HG02943 (cell line): ENCODE data around the gene UHRF1.

Source experiments
- ATAC-seq: cut with Tn5 transposase; IDR thresholded peaks from one replicate; pipeline ENCODE4 v1.9.1; 2021; ENCODE audit warnings: mild to moderate bottlenecking, low read depth, moderate library complexity; ENCODE audit not compliant: unreplicated experiment

UHRF1 gene

GRCh38 chr19:4985551-4985991, 76.3 kb downstream of the UHRF1 start:
- ATAC-seq = no peak

- ATAC-seq = no peak
Measured at GRCh38 chr19:4986056-4986455, 76.8 kb downstream of the UHRF1 start.

- ATAC-seq = no peak
Measured at GRCh38 chr19:4986471-4986891, 77.2 kb downstream of the UHRF1 start.

- no peak for ATAC-seq
Measured at GRCh38 chr19:4987256-4987655, 78.0 kb downstream of the UHRF1 start.

GRCh38 chr19:4987692-4988370, 78.5 kb downstream of the UHRF1 start:
- ATAC-seq = no peak

GRCh38 chr19:4988770-4989251, 79.5 kb downstream of the UHRF1 start:
- no peak for ATAC-seq

- ATAC-seq = no peak
Measured at GRCh38 chr19:4990306-4990705, 81.0 kb downstream of the UHRF1 start.

GRCh38 chr19:4991538-4991937, 82.2 kb downstream of the UHRF1 start:
- no peak for ATAC-seq

- no peak for ATAC-seq
Measured at GRCh38 chr19:4991996-4992698, 82.8 kb downstream of the UHRF1 start.

- no peak for ATAC-seq
Measured at GRCh38 chr19:4993683-4994082, 84.4 kb downstream of the UHRF1 start.

GRCh38 chr19:4996701-4997100, 87.4 kb downstream of the UHRF1 start:
- ATAC-seq = no peak

- ATAC-seq = no peak
Measured at GRCh38 chr19:4997297-4997696, 88.0 kb downstream of the UHRF1 start.

- ATAC-seq = no peak
Measured at GRCh38 chr19:5000120-5000611, 90.9 kb downstream of the UHRF1 start.

- ATAC-seq = no peak
Measured at GRCh38 chr19:5001615-5002014, 92.3 kb downstream of the UHRF1 start.

GRCh38 chr19:5002143-5002542, 92.8 kb downstream of the UHRF1 start:
- no peak for ATAC-seq

GRCh38 chr19:5003781-5004180, 94.5 kb downstream of the UHRF1 start:
- ATAC-seq = no peak

- ATAC-seq = no peak
Measured at GRCh38 chr19:5005096-5005495, 95.8 kb downstream of the UHRF1 start.

- no peak for ATAC-seq
Measured at GRCh38 chr19:5006201-5006600, 96.9 kb downstream of the UHRF1 start.

- no peak for ATAC-seq
Measured at GRCh38 chr19:5006821-5007220, 97.5 kb downstream of the UHRF1 start.
